Cardiac muscle cell (in vitro differentiated cells and primary cell): ENCODE data around the gene CMTR1. TPM values are rescaled to one million over a fixed set of nuclear protein-coding genes. Genes with fewer than 3 reads are reported as not detected.

Experiments
- DNase-seq, 2 donors: peaks; one replicate each; pipeline versions ENCODE4 v3.0.0 to v3.0.0-alpha.2; 2010 to 2017; ENCODE audit warnings: low read depth in 1 of 2, low spot score in 1 of 2
- H3K27ac ChIP-seq: fragments of 200-600 bp; sonication (generic); 2 replicates; pipeline ENCODE4 v1.5.1; 2016
- H3K27me3 ChIP-seq: fragments of 200-600 bp; sonication (generic); 2 replicates; pipeline ENCODE4 v1.6.0; 2016; ENCODE audit warnings: control low read depth
- H3K36me3 ChIP-seq: fragments of 200-600 bp; sonication (generic); 2 replicates; pipeline ENCODE4 v1.5.1; 2016; ENCODE audit warnings: control low read depth
- H3K4me1 ChIP-seq: fragments of 200-600 bp; sonication (generic); 2 replicates; pipeline ENCODE4 v1.8.1; 2017; ENCODE audit warnings: low read depth, mild to moderate bottlenecking, mixed run types
- H3K4me3 ChIP-seq: fragments of 200-600 bp; sonication (generic); 2 replicates; pipeline ENCODE4 v1.5.1; 2016; ENCODE audit warnings: mild to moderate bottlenecking
- H3K9me3 ChIP-seq: fragments of 200-600 bp; sonication (generic); 2 replicates; pipeline ENCODE4 v1.5.1; 2017; ENCODE audit warnings: low read depth, mild to moderate bottlenecking, control low read depth
- CTCF ChIP-seq: IDR thresholded peaks from 2 replicates; pipeline ENCODE4 v1.5.1; 2012; ENCODE audit warnings: low read depth, mild to moderate bottlenecking, low read length
- polyA plus RNA-seq: library from polyadenylated mRNA; unstranded; fragments of >200 nt; fragmentation: Nextera tagmentation; extraction: Ambion mirVana; gene quantifications from 2 replicates; pipeline ENCODE4 v1.2.1, GENCODE V29; 2016
- total RNA-seq: library from RNA; depleted of rRNA; stranded (reverse); fragments of >200 nt; gene quantifications from 2 replicates; pipeline ENCODE4 v1.2.3, GENCODE V29; 2016

The CMTR1 gene
- total and polyA plus RNA-seq, 2 experiments from 2014 or later, result 41.2 to 53.3 TPM

DNA sequence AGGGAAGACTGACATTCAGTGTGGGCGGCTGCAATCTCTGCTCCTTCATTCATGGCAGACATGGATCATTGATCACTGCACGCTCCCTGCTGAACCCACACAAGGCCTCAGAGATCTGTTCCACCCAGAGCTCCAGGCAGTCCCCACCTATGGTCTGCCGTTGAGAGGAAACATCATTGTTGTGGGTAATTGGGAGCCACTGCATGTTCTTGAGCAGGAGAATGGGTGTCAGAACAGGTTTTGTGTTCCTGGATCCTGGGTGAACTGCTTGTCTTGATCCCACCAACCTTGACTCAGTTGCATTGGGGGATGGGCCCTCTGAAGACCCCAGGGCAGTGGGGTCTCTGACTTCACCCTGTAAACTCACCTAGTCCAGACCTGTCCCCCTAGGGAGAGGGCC, 89.8 kb downstream of the CMTR1 start:
- no peak for DNase-seq
- no peak overlapping the region for H3K4me3 ChIP-seq
- no peaks in the 10 kb centered on the region for H3K4me1 ChIP-seq

DNA sequence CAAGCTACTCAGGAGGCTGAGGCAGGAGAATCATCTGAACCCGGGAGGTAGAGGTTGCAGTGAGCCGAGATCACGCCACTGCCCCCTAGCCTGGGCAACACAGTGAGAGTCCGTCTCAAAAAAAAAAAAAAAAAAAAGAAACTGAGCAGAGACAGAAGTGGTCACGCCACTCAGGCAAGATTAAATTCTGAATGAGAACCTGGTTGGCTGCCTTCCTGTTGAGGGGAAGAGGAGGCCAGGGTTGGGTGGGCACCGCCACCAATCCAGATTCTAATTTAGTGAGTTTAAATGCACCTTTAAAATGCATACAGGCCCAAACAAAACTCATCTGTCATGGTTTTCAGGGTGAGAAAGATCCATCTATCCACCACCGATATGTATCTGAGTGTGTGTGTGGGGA, 90.4 kb downstream of the CMTR1 start:
- no peak overlapping the region for H3K4me3 ChIP-seq
- no peaks in the 10 kb centered on the region for H3K9me3 ChIP-seq

More for the DNA sequence above, 89.8 kb downstream of the CMTR1 start:
- no peaks in the 10 kb centered on the region for H3K9me3 ChIP-seq
- TF ChIP-seq CTCF, result no peak
- H3K36me3 ChIP-seq, result no peaks in the 10 kb centered on the region
- no peak overlapping the region for H3K27ac ChIP-seq
- H3K27me3 ChIP-seq, result peaks cover 7% of the 10 kb centered on the region

DNA sequence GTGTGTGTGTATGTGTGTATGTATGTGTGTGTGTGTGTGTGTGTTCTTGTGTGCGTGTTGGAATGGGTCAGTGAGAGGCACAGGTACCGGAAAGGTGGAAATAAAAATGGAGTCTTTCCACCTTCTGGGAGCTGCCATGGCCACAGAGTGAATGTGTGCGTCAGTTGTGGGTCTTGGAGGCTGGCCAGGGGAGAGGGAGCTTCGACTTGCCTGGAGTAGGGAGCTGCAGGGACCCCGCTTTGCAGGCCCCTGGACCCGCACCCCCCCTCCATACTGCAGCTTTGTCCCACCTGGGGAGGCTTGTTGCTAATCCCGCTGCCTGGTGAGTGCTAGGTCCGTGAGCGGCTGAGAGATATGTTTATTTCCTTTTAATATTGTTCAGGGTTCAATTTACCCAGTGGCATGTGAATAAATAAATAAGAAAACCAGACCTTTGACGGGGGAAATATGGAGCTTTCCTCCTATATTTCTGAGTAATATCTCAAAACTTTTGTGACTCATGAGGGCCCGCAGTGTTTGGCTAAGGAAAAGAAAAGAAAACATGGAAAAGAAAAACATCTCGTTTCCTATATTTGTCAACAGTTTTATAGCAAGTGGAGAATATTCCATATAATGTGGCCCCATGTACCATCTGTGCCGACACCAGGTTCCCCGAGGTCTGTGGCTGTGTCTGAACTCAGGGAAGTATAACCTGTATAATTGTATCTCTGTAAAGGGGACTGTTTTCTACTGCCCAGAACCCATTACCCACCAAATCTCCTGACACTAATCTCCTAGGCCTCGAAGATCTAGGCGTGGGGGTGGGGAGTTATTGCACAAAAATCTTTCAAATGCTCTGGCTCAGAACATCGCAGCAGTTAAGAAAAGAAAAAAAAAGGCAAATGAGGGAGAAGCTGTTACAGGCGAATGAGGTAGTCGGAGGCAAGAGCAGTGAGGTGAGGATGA, 91.3 kb downstream of the CMTR1 start:
- H3K27ac ChIP-seq, result no peak overlapping the region
- H3K27me3 ChIP-seq, result peaks cover 7% of the 10 kb centered on the region
- H3K9me3 ChIP-seq, result no peaks in the 10 kb centered on the region
- no peak for TF ChIP-seq CTCF
- no peaks in the 10 kb centered on the region for H3K4me1 ChIP-seq
- H3K36me3 ChIP-seq, result no peaks in the 10 kb centered on the region
- DNase-seq, result no peak
- no peak overlapping the region for H3K4me3 ChIP-seq

More for the DNA sequence above, 90.4 kb downstream of the CMTR1 start:
- no peak overlapping the region for H3K27ac ChIP-seq
- no peak for DNase-seq
- H3K27me3 ChIP-seq, result peaks cover 7% of the 10 kb centered on the region
- H3K4me1 ChIP-seq, result no peaks in the 10 kb centered on the region
- H3K36me3 ChIP-seq, result no peaks in the 10 kb centered on the region
- TF ChIP-seq CTCF, result no peak

- Histone ChIP-seq H3K27ac (no peak overlapping the region), H3K27me3 (peaks cover 7% of the 10 kb centered on the region), H3K4me3 (no peak overlapping the region), H3K36me3 (no peaks in the 10 kb centered on the region), H3K9me3 (no peaks in the 10 kb centered on the region), H3K4me1 (no peaks in the 10 kb centered on the region)
- no peak for TF ChIP-seq CTCF
- no peak for DNase-seq
Observed at GRCh38 chr6:37524970-37525318, 91.9 kb downstream of the CMTR1 start.

DNA sequence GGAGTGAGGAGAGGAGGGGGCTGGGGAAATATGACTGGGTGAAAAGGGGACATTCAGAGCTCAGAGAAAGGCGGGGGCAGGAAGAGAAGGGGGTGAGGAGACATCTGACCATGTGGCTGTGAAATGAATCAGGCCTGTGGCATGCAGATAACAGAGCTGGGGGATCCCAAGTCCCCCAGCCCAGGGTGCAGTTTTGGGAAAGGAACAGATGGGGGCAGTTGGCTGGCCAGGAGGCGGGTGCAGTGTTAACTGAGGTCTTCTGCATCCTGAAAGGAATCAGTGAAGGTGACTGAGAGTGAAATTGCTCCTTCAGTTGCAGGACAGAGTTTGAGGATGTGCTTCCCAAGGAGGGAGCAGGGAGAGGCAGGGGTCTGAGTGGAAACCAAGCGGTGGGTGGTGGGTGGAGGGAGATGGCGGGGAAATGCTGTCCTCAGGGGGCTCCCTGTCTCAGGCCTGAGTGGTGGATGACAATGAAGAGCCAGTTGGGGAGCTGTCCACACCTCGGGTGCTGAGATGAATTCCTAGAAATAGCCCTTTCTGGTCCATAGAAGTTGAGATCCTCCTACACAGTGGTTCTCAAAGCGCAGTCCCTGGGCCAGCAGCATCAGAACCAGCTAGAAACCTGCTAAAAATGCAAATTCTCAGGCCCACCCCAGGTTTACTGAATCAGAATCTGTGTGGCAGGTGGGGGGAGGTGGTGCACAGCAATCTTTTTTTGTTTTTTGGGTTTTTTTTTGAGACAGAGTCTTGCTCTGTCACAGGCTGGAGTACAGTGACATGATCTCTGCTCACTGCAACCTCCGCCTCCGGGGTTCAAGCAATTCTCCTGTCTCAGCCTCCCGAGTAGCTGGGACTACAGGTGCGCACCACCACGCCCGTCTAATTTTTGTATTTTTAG, 92.7 kb downstream of the CMTR1 start:
- Histone ChIP-seq H3K4me3 (no peak overlapping the region), H3K4me1 (no peaks in the 10 kb centered on the region), H3K27me3 (peaks cover 7% of the 10 kb centered on the region), H3K36me3 (no peaks in the 10 kb centered on the region), H3K27ac (no peak overlapping the region), H3K9me3 (no peaks in the 10 kb centered on the region)
- peak; percentile 49 to 69 for DNase-seq
- TF ChIP-seq CTCF, result no peak
